IMR-90 (cell line): ENCODE data around the gene TFPI. TPM values are rescaled to one million over a fixed set of nuclear protein-coding genes. Genes with fewer than 3 reads are reported as not detected.

ENCODE experiments used
- ATAC-seq: fragments of 200-7000 bp; cut with Tn5 transposase; 2 replicates; pipeline ENCODE4 v1.9.1; 2020; ENCODE audit warnings: low read depth, mild to moderate bottlenecking, moderate library complexity
- BruUV-seq: library from RNA; stranded (reverse); fragments of 400-500 nt; replicated peaks from 2 replicates; lab custom pipeline; 2021; lab: Mats Ljungman, UMichigan
- CTCF ChIA-PET: fragments of 300-600 bp; formaldehyde crosslinking; extraction: SDS; loops from one replicate; lab custom pipeline; 2021; ENCODE audit warnings: antibody characterized with exemption; lab: Yijun Ruan, JAX
- POLR2A ChIA-PET: fragments of 300-600 bp; sonication (Branson Sonifier 250); formaldehyde crosslinking; loops from one replicate; lab custom pipeline; 2022; ENCODE audit warnings: antibody characterized with exemption; ENCODE audit not compliant: unreplicated experiment; lab: Charles Lee
- DNase-seq: peaks from one replicate; pipeline ENCODE4 v3.0.0; 2013
- H2AFZ ChIP-seq: replicated peaks from 2 replicates; pipeline ENCODE3; 2013; ENCODE audit warnings: low read length, mild to moderate bottlenecking; ENCODE audit not compliant: poor library complexity
- H2AK5ac ChIP-seq: 2 replicates; pipeline ENCODE4 v1.6.1; 2013; ENCODE audit warnings: low read depth, low read length, inconsistent platforms
- H2AK9ac ChIP-seq: replicated peaks from 2 replicates; pipeline ENCODE3; 2013; ENCODE audit warnings: mild to moderate bottlenecking, low read depth, low read length, moderate library complexity; ENCODE audit not compliant: poor library complexity
- H2BK120ac ChIP-seq: 2 replicates; pipeline ENCODE4 v1.6.1; 2013; ENCODE audit warnings: low read depth, low read length, inconsistent platforms
- H2BK15ac ChIP-seq: 3 replicates; pipeline ENCODE4 v1.6.1; 2013; ENCODE audit warnings: low read depth, low read length, inconsistent platforms
- H2BK20ac ChIP-seq: 2 replicates; pipeline ENCODE4 v1.6.1; 2013; ENCODE audit warnings: low read depth, mild to moderate bottlenecking, inconsistent platforms, low read length, moderate library complexity
- H2BK5ac ChIP-seq: 2 replicates; pipeline ENCODE4 v1.6.1; 2013; ENCODE audit warnings: mild to moderate bottlenecking, low read depth, low read length, inconsistent platforms; ENCODE audit not compliant: poor library complexity, severe bottlenecking
- H3K14ac ChIP-seq: replicated peaks from 2 replicates; pipeline ENCODE4 v1.6.1; 2013; ENCODE audit warnings: low read depth, low read length, inconsistent platforms
- H3K18ac ChIP-seq: 2 replicates; pipeline ENCODE4 v1.6.1; 2013; ENCODE audit warnings: low read depth, low read length, control low read depth
- H3K23ac ChIP-seq: 2 replicates; pipeline ENCODE4 v1.6.1; 2013; ENCODE audit warnings: low read depth, low read length, inconsistent platforms
- H3K27ac ChIP-seq: 2 replicates; pipeline ENCODE4 v1.5.1; 2013; ENCODE audit warnings: mild to moderate bottlenecking, control low read depth, low read length; ENCODE audit not compliant: insufficient read depth
- H3K27me3 ChIP-seq: 2 replicates; pipeline ENCODE4 v1.6.1; 2013; ENCODE audit warnings: low read length; ENCODE audit not compliant: control insufficient read depth, insufficient read depth
- H3K36me3 ChIP-seq: 2 replicates; pipeline ENCODE4 v1.6.1; 2013; ENCODE audit warnings: low read length, mixed read lengths; ENCODE audit not compliant: control insufficient read depth, insufficient read depth
- H3K4ac ChIP-seq: 2 replicates; pipeline ENCODE4 v1.6.1; 2013; ENCODE audit warnings: low read depth, low read length, inconsistent platforms
- H3K4me1 ChIP-seq: 2 replicates; pipeline ENCODE4 v1.6.1; 2013; ENCODE audit warnings: low read length, mixed read lengths; ENCODE audit not compliant: control insufficient read depth, insufficient read depth
- H3K4me2 ChIP-seq: 2 replicates; pipeline ENCODE4 v1.6.1; 2013; ENCODE audit warnings: low read depth, mild to moderate bottlenecking, control low read depth, low read length, moderate library complexity
- H3K4me3 ChIP-seq: 2 replicates; pipeline ENCODE4 v1.5.1; 2013; ENCODE audit warnings: low read depth, mild to moderate bottlenecking, control low read depth, low read length, moderate library complexity; ENCODE audit not compliant: insufficient read depth
- H3K56ac ChIP-seq: 2 replicates; pipeline ENCODE4 v1.6.1; 2013; ENCODE audit warnings: low read length, inconsistent platforms; ENCODE audit not compliant: insufficient read depth; ENCODE audit errors: extremely low read depth
- H3K79me1 ChIP-seq, 2 experiments: 2 replicates each; pipeline ENCODE4 v1.6.1; 2013; ENCODE audit warnings: low read length in 2 of 2, inconsistent platforms in 1 of 2, low read depth in 1 of 2
- H3K9ac ChIP-seq: 2 replicates; pipeline ENCODE4 v1.6.1; 2013; ENCODE audit warnings: low read depth, low read length, control low read depth
- H3K9me1 ChIP-seq: 2 replicates; pipeline ENCODE4 v1.6.1; 2013; ENCODE audit warnings: low read length, inconsistent platforms; ENCODE audit not compliant: insufficient read depth
- H3K9me3 ChIP-seq: 2 replicates; pipeline ENCODE4 v1.6.1; 2013; ENCODE audit warnings: low read length; ENCODE audit not compliant: control insufficient read depth, insufficient read depth
- H4K20me1 ChIP-seq: 2 replicates; pipeline ENCODE4 v1.6.1; 2013; ENCODE audit warnings: low read length, inconsistent platforms; ENCODE audit not compliant: insufficient read depth
- H4K5ac ChIP-seq: 2 replicates; pipeline ENCODE4 v1.6.1; 2013; ENCODE audit warnings: mild to moderate bottlenecking, low read depth, low read length, control low read depth
- H4K8ac ChIP-seq, 2 experiments: 2 replicates each; pipeline ENCODE4 v1.6.1; 2013; ENCODE audit warnings: low read depth in 2 of 2, low read length in 2 of 2, control low read depth in 1 of 2, inconsistent platforms in 1 of 2
- H4K91ac ChIP-seq: 2 replicates; pipeline ENCODE4 v1.6.1; 2013; ENCODE audit warnings: low read depth, low read length, inconsistent platforms; ENCODE audit not compliant: insufficient read depth
- BHLHE40 ChIP-seq: fragments of 150-350 bp; IDR thresholded peaks from 2 replicates; pipeline ENCODE4 v1.6.1; 2016; ENCODE audit warnings: mild to moderate bottlenecking, low read depth, low read length
- CEBPB ChIP-seq: IDR thresholded peaks from 2 replicates; pipeline ENCODE4 v1.6.1; 2012; ENCODE audit warnings: low read depth, low read length, improper control_type of control experiment
- CHD1 ChIP-seq: IDR thresholded peaks from 2 replicates; pipeline ENCODE4 v1.6.1; 2012; ENCODE audit warnings: low read depth, low read length, improper control_type of control experiment
- CTCF ChIP-seq: conservative IDR thresholded peaks from 2 replicates; pipeline ENCODE4 v1.5.1; 2012; ENCODE audit warnings: mild to moderate bottlenecking, low read depth, low read length, improper control_type of control experiment
- FOS ChIP-seq: fragments of 150-350 bp; IDR thresholded peaks from 2 replicates; pipeline ENCODE4 v1.6.1; 2016; ENCODE audit warnings: low read depth, low read length
- MAFK ChIP-seq: IDR thresholded peaks from 2 replicates; pipeline ENCODE4 v1.6.1; 2012; ENCODE audit warnings: low read depth, low read length, improper control_type of control experiment
- MAZ ChIP-seq: IDR thresholded peaks from 2 replicates; pipeline ENCODE4 v1.6.1; 2012; ENCODE audit warnings: low read depth, mild to moderate bottlenecking, low read length, improper control_type of control experiment, moderate library complexity, borderline replicate concordance
- MXI1 ChIP-seq: IDR thresholded peaks from 2 replicates; pipeline ENCODE4 v1.6.1; 2012; ENCODE audit warnings: low read depth, mild to moderate bottlenecking, low read length, moderate library complexity, borderline replicate concordance
- NFE2L2 ChIP-seq: fragments of 150-350 bp; IDR thresholded peaks from 2 replicates; pipeline ENCODE4 v1.6.1; 2016; ENCODE audit warnings: low read depth, mild to moderate bottlenecking, low read length
- POLR2A ChIP-seq: IDR thresholded peaks from 2 replicates; pipeline ENCODE4 v1.6.1; 2012; ENCODE audit warnings: mild to moderate bottlenecking, low read depth, low read length
- RAD21 ChIP-seq: IDR thresholded peaks from 2 replicates; pipeline ENCODE4 v1.6.1; 2012; ENCODE audit warnings: low read length, improper control_type of control experiment
- RCOR1 ChIP-seq: IDR thresholded peaks from 2 replicates; pipeline ENCODE4 v1.6.1; 2012; ENCODE audit warnings: mild to moderate bottlenecking, low read length, improper control_type of control experiment; ENCODE audit not compliant: insufficient replicate concordance
- RFX5 ChIP-seq: IDR thresholded peaks from 2 replicates; pipeline ENCODE4 v1.8.0; 2012; ENCODE audit warnings: low read depth, mild to moderate bottlenecking, low read length, moderate library complexity
- SMC3 ChIP-seq: fragments of 150-350 bp; IDR thresholded peaks from 2 replicates; pipeline ENCODE4 v1.6.1; 2016; ENCODE audit warnings: low read depth, mild to moderate bottlenecking, antibody characterized with exemption, low read length, moderate library complexity
- USF2 ChIP-seq: fragments of 150-350 bp; IDR thresholded peaks from 2 replicates; pipeline ENCODE4 v1.6.1; 2017; ENCODE audit warnings: mild to moderate bottlenecking, antibody characterized with exemption, low read length, low read depth
- WGBS, 2 experiments: methylation state at CpG; one replicate each; pipeline versions ENCODE4 v1.1.5 to v1.1.7; 2013; ENCODE audit warnings: missing lambda C conversion rate in 2 of 2; ENCODE audit not compliant: insufficient read length in 1 of 2; ENCODE audit errors: extremely low coverage in 2 of 2; 5-methylcytosine and 5-hydroxymethylcytosine counted together
- dilution Hi-C: fragments of 300-500 bp; cut with HindIII; formaldehyde crosslinking; loops from one replicate; pipeline ENCODE4 v1.14.3; 2018; ENCODE audit warnings: low sequenced_read_pairs; ENCODE audit not compliant: unreplicated experiment
- in situ Hi-C: fragments of 300-500 bp; cut with MboI; formaldehyde crosslinking; loops from 3 replicates; pipeline ENCODE4 v1.14.3; 2019; ENCODE audit warnings: low sequenced_read_pairs, inconsistent platforms, mixed read lengths
- intact Hi-C: fragments of 100-400 bp; cut with micrococcal nuclease; formaldehyde crosslinking; loops from 2 replicates; pipeline ENCODE4 v1.10.0; 2022
- polyA plus RNA-seq, 3 experiments: library from polyadenylated mRNA; depleted of rRNA; stranded (reverse); fragments of >200 nt; gene quantifications; 2 replicates each; pipeline ENCODE4 v1.2.3, GENCODE V29; 2012; ENCODE audit warnings: low replicate concordance in 1 of 3
- total RNA-seq: library from RNA; depleted of rRNA; stranded (reverse); fragments of >200 nt; gene quantifications from 2 replicates; pipeline ENCODE4 v1.2.3, GENCODE V29; 2012
- TF ChIP-seq, protein P1 (sequence below): fragments of 150-350 bp; IDR thresholded peaks from 2 replicates; pipeline ENCODE4 v1.6.1; 2016; ENCODE audit warnings: low read depth, mild to moderate bottlenecking, low read length, moderate library complexity, borderline replicate concordance

TFPI gene
- total and polyA plus RNA-seq, 2 of the 4 experiments (the other 2 are of a cell fraction): 33.9 to 83.0 TPM

DNA sequence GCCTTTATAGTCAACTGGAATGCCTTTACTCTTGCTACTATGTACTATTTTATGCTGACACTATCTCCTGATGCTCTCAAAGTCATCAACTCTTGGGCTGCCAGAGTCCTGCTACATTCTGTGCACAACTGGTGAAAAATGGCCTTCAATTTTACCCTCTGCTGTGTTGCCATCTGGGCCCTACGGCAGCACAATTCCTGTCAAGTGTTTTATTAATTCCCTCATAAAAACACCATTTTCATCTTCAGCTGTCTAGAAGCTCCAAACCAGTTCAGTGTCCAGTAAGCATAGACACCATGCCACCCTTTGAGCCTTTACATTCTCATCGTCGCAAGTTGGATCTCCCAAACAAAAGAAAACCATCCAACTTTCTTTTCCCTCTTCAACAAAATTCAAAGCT, 132.7 kb downstream of the TFPI start:
- Histone ChIP-seq H3K23ac (no peak overlapping the region), H3K27ac (no peak overlapping the region), H3K9me3 (no peaks in the 10 kb centered on the region), H3K79me1 (no peaks in the 10 kb centered on the region), H2BK15ac (no peak overlapping the region), H3K56ac (no peak overlapping the region), H4K5ac (no peak overlapping the region), H3K4ac (no peak overlapping the region), H3K4me3 (no peak overlapping the region), H3K4me2 (no peak overlapping the region), H4K20me1 (no peaks in the 10 kb centered on the region), H2BK5ac (no peak overlapping the region), H2BK120ac (no peak overlapping the region), H4K8ac (no peak overlapping the region), H3K36me3 (no peaks in the 10 kb centered on the region), H3K4me1 (no peaks in the 10 kb centered on the region), H3K14ac (no peak overlapping the region), H4K91ac (no peak overlapping the region), H3K9ac (no peak overlapping the region), H2AK5ac (no peak overlapping the region), H2BK20ac (no peak overlapping the region), H3K18ac (no peak overlapping the region), H3K27me3 (no peaks in the 10 kb centered on the region), H2AFZ (no peak overlapping the region), H3K9me1 (no peaks in the 10 kb centered on the region), H2AK9ac (no peak overlapping the region)
- ChIA-PET CTCF (no interaction called here), POLR2A (no interaction called here)
- ATAC-seq (no peak), DNase-seq (no peak)
- no TSS peak for BruUV-seq
- intact Hi-C loops (no loop called here), dilution Hi-C loops (no loop called here), in situ Hi-C loops (no loop called here)
- no CpG with 5 or more reads among the region's 3 CpGs for whole genome bisulfite sequencing, 2 experiments
- TF ChIP-seq CEBPB: no peak
- TF ChIP-seq CHD1: no peak
- no peak for TF ChIP-seq NFE2L2
- TF ChIP-seq MAFK: no peak
- no peak for TF ChIP-seq POLR2A
- TF ChIP-seq RFX5: no peak
- no peak for TF ChIP-seq FOS
- TF ChIP-seq, protein P1, sequence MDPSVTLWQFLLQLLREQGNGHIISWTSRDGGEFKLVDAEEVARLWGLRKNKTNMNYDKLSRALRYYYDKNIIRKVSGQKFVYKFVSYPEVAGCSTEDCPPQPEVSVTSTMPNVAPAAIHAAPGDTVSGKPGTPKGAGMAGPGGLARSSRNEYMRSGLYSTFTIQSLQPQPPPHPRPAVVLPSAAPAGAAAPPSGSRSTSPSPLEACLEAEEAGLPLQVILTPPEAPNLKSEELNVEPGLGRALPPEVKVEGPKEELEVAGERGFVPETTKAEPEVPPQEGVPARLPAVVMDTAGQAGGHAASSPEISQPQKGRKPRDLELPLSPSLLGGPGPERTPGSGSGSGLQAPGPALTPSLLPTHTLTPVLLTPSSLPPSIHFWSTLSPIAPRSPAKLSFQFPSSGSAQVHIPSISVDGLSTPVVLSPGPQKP: no peak
- TF ChIP-seq BHLHE40: no peak
- TF ChIP-seq RCOR1: no peak
- TF ChIP-seq MAZ: no peak
- no peak for TF ChIP-seq MXI1
- no peak for TF ChIP-seq CTCF
- no peak for TF ChIP-seq USF2
- TF ChIP-seq SMC3: no peak
- TF ChIP-seq RAD21: no peak
